ENCODE data around the gene STK33.

The STK33 gene

GRCh38 chr11:8372641-8373381 lies 221.2 kb downstream of the STK33 start:
- no peak for DNase-seq

GRCh38 chr11:8371516-8371884 lies 222.5 kb downstream of the STK33 start:
- no peak for DNase-seq

- DNase-seq = no peak
Measured at GRCh38 chr11:8370812-8371515, 223.1 kb downstream of the STK33 start.

GRCh38 chr11:8369592-8370205 lies 224.3 kb downstream of the STK33 start:
- DNase-seq = no peak

GRCh38 chr11:8368772-8369171 lies 225.3 kb downstream of the STK33 start:
- DNase-seq = no peak

GRCh38 chr11:8368194-8368593 lies 225.8 kb downstream of the STK33 start:
- DNase-seq = no peak

- no peak for DNase-seq
Measured at GRCh38 chr11:8366316-8366715, 227.7 kb downstream of the STK33 start.

GRCh38 chr11:8365216-8365941 lies 228.6 kb downstream of the STK33 start:
- DNase-seq = no peak

GRCh38 chr11:8363921-8364320 lies 230.1 kb downstream of the STK33 start:
- DNase-seq = no peak

GRCh38 chr11:8362899-8363298 lies 231.1 kb downstream of the STK33 start:
- no peak for DNase-seq

- DNase-seq = no peak
Measured at GRCh38 chr11:8362491-8362890, 231.5 kb downstream of the STK33 start.

- no peak for DNase-seq
Measured at GRCh38 chr11:8361664-8362210, 232.3 kb downstream of the STK33 start.

GRCh38 chr11:8361206-8361605 lies 232.8 kb downstream of the STK33 start:
- no peak for DNase-seq

- DNase-seq = no peak
Measured at GRCh38 chr11:8360086-8360828, 233.8 kb downstream of the STK33 start.

GRCh38 chr11:8359521-8359920 lies 234.5 kb downstream of the STK33 start:
- DNase-seq = no peak

GRCh38 chr11:8357891-8358566 lies 236.0 kb downstream of the STK33 start:
- DNase-seq = no peak

- no peak for DNase-seq
Measured at GRCh38 chr11:8357505-8357888, 236.5 kb downstream of the STK33 start.

- DNase-seq = no peak
Measured at GRCh38 chr11:8356721-8357504, 237.1 kb downstream of the STK33 start.

GRCh38 chr11:8356216-8356615 lies 237.8 kb downstream of the STK33 start:
- DNase-seq = no peak

GRCh38 chr11:8355416-8355742 lies 238.6 kb downstream of the STK33 start:
- DNase-seq = no peak

All from NCI-H446 (cell line).